Measurements from ENCODE around the gene SYNRG.

GRCh38 chr17:37507111-37507510 is 102.1 kb downstream of the SYNRG start:
- TF ChIP-seq BHLHE40 (IDR thresholded peaks at IDR 0.05; ENCODE audit: borderline replicate concordance) (no peak), ZNF384 (IDR thresholded peaks at IDR 0.05) (no peak), LEF1 (IDR thresholded peaks at IDR 0.05; ENCODE audit: borderline replicate concordance) (no peak), SP1 (IDR thresholded peaks at IDR 0.05) (no peak), SUZ12 (IDR thresholded peaks at IDR 0.05) (no peak), FOXA1 (IDR thresholded peaks at IDR 0.05) (no peak), FOXM1 (IDR thresholded peaks at IDR 0.05; ENCODE audit: borderline replicate concordance) (no peak), HDGF (IDR thresholded peaks at IDR 0.05; ENCODE audit: borderline replicate concordance) (no peak), L3MBTL2 (conservative IDR thresholded peaks at IDR 0.05) (no peak), TARDBP (IDR thresholded peaks at IDR 0.05) (no peak), ARNT (IDR thresholded peaks at IDR 0.05) (no peak), CTBP1 (IDR thresholded peaks at IDR 0.05; ENCODE audit: borderline replicate concordance) (no peak), FOXK2 (IDR thresholded peaks at IDR 0.05) (no peak)

Data from HEK293T (cell line).